Occipital lobe (tissue), 2 donors: ENCODE results near the gene FEM1B. TPM values are rescaled to one million over a fixed set of nuclear protein-coding genes. Genes with fewer than 3 reads are reported as not detected.

ENCODE experiments used
- DNase-seq: peaks from one replicate; lab custom pipeline; 2025; lab: John Stamatoyannopoulos, UW
- total RNA-seq: library from RNA; depleted of rRNA; stranded (reverse); fragments of >200 nt; gene quantifications from one replicate; pipeline ENCODE4 v1.2.3, GENCODE V29; 2014

Gene FEM1B
- total RNA-seq, 1 donor from 2014 or later = 188 TPM

DNA sequence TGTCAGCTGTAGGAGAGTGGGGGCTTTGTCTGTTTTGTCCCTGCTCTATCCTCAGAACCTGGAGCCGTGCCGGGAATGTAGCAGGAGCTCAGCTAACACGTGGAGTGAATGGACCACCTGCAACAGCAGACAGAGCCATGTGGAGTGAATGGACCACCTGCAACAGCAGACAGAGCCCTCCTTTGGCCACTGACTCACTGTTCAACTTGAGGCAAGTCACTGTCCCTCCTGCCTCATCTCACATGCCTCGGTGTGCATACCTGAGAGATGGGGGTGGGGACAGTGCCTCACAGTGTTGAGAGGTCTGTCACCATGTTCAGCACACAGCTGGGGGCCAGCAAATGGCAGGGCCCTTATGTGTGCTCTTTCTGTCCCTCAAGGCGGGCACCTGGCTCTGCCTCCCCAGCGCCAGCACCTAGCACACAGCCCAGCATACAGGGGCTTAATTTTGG lies 27.9 kb downstream of the FEM1B start:
- DNase-seq = no peak

DNA sequence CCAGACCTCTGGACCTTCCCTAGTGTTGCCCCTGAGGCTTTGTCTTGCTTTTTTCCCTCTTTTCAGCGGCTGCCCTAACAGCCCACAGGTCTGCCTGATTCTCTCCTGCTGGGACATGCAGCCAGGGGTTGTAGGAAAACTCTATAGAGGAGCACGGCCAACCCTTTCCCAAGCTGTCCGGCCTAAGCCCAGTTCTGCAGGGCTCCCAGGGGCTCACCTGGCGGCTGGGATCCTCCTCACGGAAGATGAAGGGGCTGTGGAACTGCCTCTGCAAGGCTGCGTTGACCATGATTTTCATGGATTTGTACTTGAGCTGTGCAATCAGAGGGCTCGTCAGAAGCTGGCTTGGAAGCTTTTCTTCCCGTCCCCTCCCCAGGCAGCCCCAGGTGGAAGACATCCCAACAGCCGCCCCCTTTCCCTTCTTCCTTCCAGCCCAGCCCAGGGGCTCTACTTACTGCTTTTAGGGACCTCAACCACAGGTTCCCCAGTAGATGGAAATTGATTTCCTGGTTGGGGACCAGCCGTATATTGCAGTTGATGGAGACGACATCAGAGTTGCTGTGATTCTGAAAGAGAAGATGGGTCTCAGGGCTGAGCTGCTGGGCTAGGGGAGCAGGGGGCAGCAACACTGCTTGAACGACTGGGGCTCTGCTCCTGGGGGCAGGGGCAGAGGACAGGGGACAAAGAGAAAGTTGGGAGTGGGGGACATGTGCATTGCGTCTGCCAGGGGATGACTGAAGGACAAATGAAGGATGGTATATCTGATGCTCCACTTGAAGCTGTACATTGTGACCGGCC lies 29.8 kb downstream of the FEM1B start:
- no peak for DNase-seq

- DNase-seq = no peak
Observed at GRCh38 chr15:68309024-68309423, 31.5 kb downstream of the FEM1B start.

- DNase-seq = no peak
Observed at GRCh38 chr15:68310178-68310803, 32.7 kb downstream of the FEM1B start.

- no peak for DNase-seq
Observed at GRCh38 chr15:68310804-68311463, 33.4 kb downstream of the FEM1B start.

GRCh38 chr15:68311464-68311835 lies 33.9 kb downstream of the FEM1B start:
- DNase-seq = no peak

DNA sequence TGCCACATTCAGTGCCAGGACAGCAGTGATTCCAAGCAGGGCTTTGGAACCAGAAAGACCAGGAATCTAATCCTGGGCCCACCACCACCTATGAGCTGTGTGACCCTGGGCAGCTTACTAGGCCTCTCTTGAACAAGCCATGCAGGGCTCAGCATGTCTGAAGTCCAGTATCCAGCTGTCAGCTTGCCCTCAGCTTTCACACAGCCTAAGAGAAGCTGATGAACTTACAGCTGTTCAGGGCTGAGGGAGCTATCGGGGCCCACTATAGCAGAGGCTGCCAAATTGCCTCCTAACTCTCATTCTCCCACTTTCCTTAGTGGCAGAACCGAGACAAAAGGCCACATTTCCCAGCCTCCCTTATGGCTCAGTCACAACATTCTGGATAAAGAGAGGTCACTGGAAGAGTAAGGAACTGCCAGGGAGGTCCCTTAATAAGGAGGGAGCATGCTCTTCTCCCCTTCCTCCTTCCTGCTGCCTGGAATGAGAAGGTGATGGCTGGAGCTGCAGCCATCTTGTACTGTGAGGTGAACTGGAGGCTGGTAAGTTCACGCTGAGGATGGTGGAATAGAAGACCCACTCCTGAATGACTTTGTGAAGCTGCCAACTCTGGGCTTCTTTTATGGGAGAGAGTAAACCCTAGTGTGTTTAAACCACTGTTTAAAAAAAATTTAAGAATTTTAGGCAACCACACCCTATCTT lies 34.5 kb downstream of the FEM1B start:
- DNase-seq = no peak

- DNase-seq = peak; percentile 25
Observed at GRCh38 chr15:68312701-68313204, 35.2 kb downstream of the FEM1B start.

GRCh38 chr15:68313501-68314410 lies 36.2 kb downstream of the FEM1B start:
- DNase-seq = no peak

DNA sequence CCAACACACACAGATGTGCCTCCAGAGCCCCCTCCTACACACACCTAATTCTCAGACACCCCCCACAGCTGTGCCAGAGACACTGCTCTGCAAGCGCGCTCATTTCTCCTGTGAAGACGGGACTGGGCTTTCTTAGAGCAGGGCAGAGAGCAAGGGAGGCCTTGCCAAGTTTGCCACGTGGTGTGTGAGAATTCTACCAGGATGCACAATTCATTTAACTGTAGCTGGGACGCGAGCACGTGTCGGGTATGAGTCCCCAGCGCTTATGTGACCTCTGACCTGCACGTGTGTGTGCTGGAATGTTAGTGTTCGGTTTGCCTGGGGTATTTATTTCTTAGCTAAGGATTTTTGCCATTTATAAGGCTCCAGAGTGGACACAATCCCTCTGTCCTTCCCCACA lies 37.0 kb downstream of the FEM1B start:
- DNase-seq = no peak

- DNase-seq = no peak
Observed at GRCh38 chr15:68315035-68315434, 37.5 kb downstream of the FEM1B start.

DNA sequence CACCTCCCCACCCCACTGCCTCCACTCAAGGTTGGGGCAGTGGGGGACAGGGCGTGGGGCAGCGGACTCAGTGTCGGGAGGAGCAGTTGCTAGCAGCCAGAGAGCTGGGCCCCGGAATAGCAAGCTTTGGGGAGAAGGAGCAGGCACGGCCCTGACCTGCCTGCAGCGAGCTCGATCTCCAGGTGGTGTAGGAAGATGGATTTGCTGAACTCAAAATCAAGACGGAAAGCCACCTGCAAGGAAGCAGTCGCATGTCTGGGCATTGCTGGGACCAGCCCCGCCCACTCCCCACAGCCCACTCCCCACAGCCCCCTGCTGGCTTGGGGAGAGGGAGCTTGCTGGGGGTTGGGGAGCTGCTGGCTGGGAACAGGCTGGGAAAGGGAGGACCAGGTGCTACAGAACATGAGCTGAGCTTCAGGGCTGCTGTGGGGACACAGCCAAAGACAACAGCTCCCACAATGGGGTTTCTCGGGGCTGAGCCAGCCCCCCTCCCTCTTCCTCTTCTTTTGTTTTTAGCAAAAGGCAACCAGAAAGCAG lies 38.0 kb downstream of the FEM1B start:
- no peak for DNase-seq

- no peak for DNase-seq
Observed at GRCh38 chr15:68316061-68316804, 38.7 kb downstream of the FEM1B start.

GRCh38 chr15:68317281-68318007 lies 39.9 kb downstream of the FEM1B start:
- no peak for DNase-seq

GRCh38 chr15:68318008-68318835 lies 40.7 kb downstream of the FEM1B start:
- DNase-seq = no peak

GRCh38 chr15:68318931-68319909 lies 41.7 kb downstream of the FEM1B start:
- no peak for DNase-seq

- no peak for DNase-seq
Observed at GRCh38 chr15:68319997-68320396, 42.5 kb downstream of the FEM1B start.
